Thyroid gland (tissue), 4 donors: ENCODE measurements around the gene SEC14L3.
A peak's percentile ranks its signal among the peaks of the same experiment; 100 is the strongest.

ENCODE experiments used
- CTCF ChIP-seq, 6 experiments: fragments of 200-600 bp in 3 of 6; fragments of 450-650 bp in 3 of 6; sonication (generic) in 3 of 6; IDR thresholded peaks; one replicate each; pipeline ENCODE4 v1.5.1; 2016 to 2019; ENCODE audit warnings: antibody characterized with exemption in 6 of 6, mild to moderate bottlenecking in 2 of 6, inconsistent platforms in 1 of 6, moderate library complexity in 1 of 6
- POLR2A ChIP-seq, 2 donors: fragments of 450-650 bp; IDR thresholded peaks; one replicate each; pipeline ENCODE4 v1.6.1; 2017; ENCODE audit warnings: antibody characterized with exemption in 2 of 2, mild to moderate bottlenecking in 2 of 2, moderate library complexity in 1 of 2

- no peak for TF ChIP-seq CTCF (IDR thresholded peaks at IDR 0.05)
- TF ChIP-seq POLR2A (IDR thresholded peaks at IDR 0.05), result peak in 1 of 2 donors; percentile 57
Observed at GRCh38 chr22:30423959-30424533, 47.8 kb downstream of the SEC14L3 start.
